K562 (cell line): Measurements from ENCODE around the gene INSR. TPM values are rescaled to one million over a fixed set of nuclear protein-coding genes. Genes with fewer than 3 reads are reported as not detected.

Experiments used
- ATAC-seq: fragments of 200-7000 bp; cut with Tn5 transposase; 3 replicates; pipeline ENCODE4 v1.9.1; 2020; ENCODE audit warnings: moderate library complexity
- BruUV-seq: library from RNA; stranded (reverse); fragments of 400-500 nt; replicated peaks from 2 replicates; lab custom pipeline; 2021; lab: Mats Ljungman, UMichigan
- CTCF ChIA-PET: fragments of 300-600 bp; formaldehyde crosslinking; extraction: SDS; loops from one replicate; lab custom pipeline; 2021; ENCODE audit warnings: low intra/inter-chr PET ratio; lab: Yijun Ruan, JAX
- POLR2A ChIA-PET: fragments of 300-600, 350-650 bp; sonication (Branson Sonifier 250); formaldehyde crosslinking; extraction: SDS; loops from one replicate; lab custom pipeline; 2021; ENCODE audit warnings: antibody characterized with exemption, inconsistent platforms; lab: Yijun Ruan, JAX
- DNase-seq, 4 experiments: peaks; one replicate each; pipeline versions ENCODE4 v3.0.0 to v3.0.0-alpha.2; 2011 to 2018; ENCODE audit warnings: low spot score in 3 of 4, mixed read lengths in 3 of 4; ENCODE audit errors: extremely low read depth in 1 of 4
- FAIRE-seq: peaks from 2 replicates; lab custom pipeline; 2011; peaks lifted over from hg19 to GRCh38; lab: Jason Lieb, UNC
- H2AFZ ChIP-seq: 2 replicates; pipeline ENCODE4 v1.6.0; 2011; ENCODE audit warnings: low read depth, low read length, control low read depth, inconsistent platforms
- H3K27ac ChIP-seq: fragments of 200-600 bp; 3 replicates; pipeline ENCODE4 v1.8.0; 2011; ENCODE audit warnings: low read depth, mild to moderate bottlenecking, control low read depth, inconsistent platforms, low read length, moderate library complexity, mixed read lengths; ENCODE audit errors: extremely low read depth
- H3K27me3 ChIP-seq, 2 experiments: fragments of 300-600 bp in 1 of 2; 2 replicates in 1 of 2; 3 replicates in 1 of 2; pipeline versions ENCODE4 v1.6.0 to v1.8.0; 2011; ENCODE audit warnings: inconsistent platforms in 2 of 2, low read length in 2 of 2, mild to moderate bottlenecking in 1 of 2, mixed read lengths in 1 of 2, moderate library complexity in 1 of 2; ENCODE audit not compliant: control insufficient read depth in 2 of 2, insufficient read depth in 2 of 2
- H3K36me3 ChIP-seq: fragments of 300-600 bp; 3 replicates; pipeline ENCODE4 v1.8.0; 2011; ENCODE audit warnings: mild to moderate bottlenecking, low read length, inconsistent platforms; ENCODE audit not compliant: control insufficient read depth, insufficient read depth
- H3K4me1 ChIP-seq, 2 experiments: fragments of 200-600 bp in 1 of 2; replicated peaks in 1 of 2; 2 replicates in 1 of 2; 3 replicates in 1 of 2; pipeline versions ENCODE4 v1.5.1 to v1.8.0; 2011; ENCODE audit warnings: inconsistent platforms in 2 of 2, low read length in 2 of 2, mild to moderate bottlenecking in 1 of 2, mixed read lengths in 1 of 2, moderate library complexity in 1 of 2; ENCODE audit not compliant: control insufficient read depth in 2 of 2, insufficient read depth in 2 of 2
- H3K4me2 ChIP-seq: 2 replicates; pipeline ENCODE4 v1.6.1; 2011; ENCODE audit warnings: low read length, control low read depth, inconsistent platforms, mixed read lengths; ENCODE audit not compliant: insufficient read depth
- H3K4me3 ChIP-seq: fragments of 200-600 bp; sonication (generic), shearing (Covaris generic); 2 replicates; pipeline ENCODE4 v1.5.1; 2016; ENCODE audit warnings: control low read depth, inconsistent platforms
- H3K79me2 ChIP-seq: fragments of 200-600 bp; 3 replicates; pipeline ENCODE4 v1.8.0; 2011; ENCODE audit warnings: low read length, inconsistent platforms; ENCODE audit not compliant: control insufficient read depth, insufficient read depth
- H3K9ac ChIP-seq, 2 experiments: 2 replicates each; pipeline versions ENCODE4 v1.6.0 to v1.6.1; 2011; ENCODE audit warnings: low read depth in 2 of 2, low read length in 2 of 2, control low read depth in 1 of 2, inconsistent platforms in 1 of 2, mild to moderate bottlenecking in 1 of 2, mixed read lengths in 1 of 2; ENCODE audit not compliant: insufficient read depth in 1 of 2
- H3K9me1 ChIP-seq: one replicate; pipeline ENCODE4 v1.6.0; 2011; ENCODE audit warnings: inconsistent platforms, mild to moderate bottlenecking, low read length, moderate library complexity; ENCODE audit not compliant: control insufficient read depth, insufficient read depth
- H3K9me3 ChIP-seq: replicated peaks from 2 replicates; pipeline ENCODE4 v1.5.1; 2011; ENCODE audit warnings: low read depth, low read length, inconsistent platforms; ENCODE audit not compliant: control insufficient read depth, insufficient read depth
- H4K20me1 ChIP-seq: replicated peaks from 2 replicates; pipeline ENCODE4 v1.6.1; 2011; ENCODE audit warnings: low read length, inconsistent platforms, mixed read lengths; ENCODE audit not compliant: control insufficient read depth, insufficient read depth
- EHMT2 ChIP-seq: fragments of 450-650 bp; IDR thresholded peaks from 2 replicates; pipeline ENCODE4 v1.6.1; 2018; ENCODE audit warnings: antibody characterized with exemption
- POU5F1 ChIP-seq: fragments of 150-350 bp; IDR thresholded peaks from 2 replicates; pipeline ENCODE4 v1.6.1; 2014; ENCODE audit warnings: borderline replicate concordance, low read length, low read depth, mild to moderate bottlenecking; ENCODE audit not compliant: partially characterized antibody
- RBM25 ChIP-seq: fragments of 200-400 bp; formaldehyde crosslinking; IDR thresholded peaks from 2 replicates; pipeline ENCODE4 v1.6.1; 2018; ENCODE audit warnings: low read length, low read depth, moderate library complexity; ENCODE audit not compliant: severe bottlenecking
- ZNF121 ChIP-seq: sonication (generic); formaldehyde crosslinking; conservative IDR thresholded peaks from 2 replicates; pipeline ENCODE4 v1.8.0; 2022; ENCODE audit warnings: missing genetic modification reagents
- WGBS: fragments of 100-300 bp; shearing (Covaris generic); methylation state at CpG from one replicate; pipeline ENCODE4 v1.1.6; 2016; ENCODE audit warnings: low coverage, mixed read lengths; ENCODE audit not compliant: insufficient coverage; ENCODE audit errors: missing lambda C conversion rate; 5-methylcytosine and 5-hydroxymethylcytosine counted together
- in situ Hi-C: fragments of 300-500 bp; cut with MboI; formaldehyde crosslinking; loops from 4 replicates; pipeline ENCODE4 v1.15.0; 2018; ENCODE audit warnings: inconsistent platforms, mixed read lengths
- intact Hi-C: fragments of 100-400 bp; cut with micrococcal nuclease; formaldehyde crosslinking; loops from 2 replicates; pipeline ENCODE4 v1.14.2; 2022
- polyA plus RNA-seq, 8 experiments: library from polyadenylated mRNA; depleted of rRNA in 4 of 8; stranded (reverse) in 5 of 8; unstranded in 3 of 8; fragments of >200 nt; fragmentation: Nextera tagmentation in 2 of 8; fragmentation: Illumina TruSeq in 1 of 8; extraction: Ambion mirVana in 2 of 8; extraction: Trizol in 1 of 8; gene quantifications; 2 replicates each; pipeline versions ENCODE4 v1.2.1 to v1.2.3, GENCODE V29; 2011 to 2014; ENCODE audit warnings: inconsistent platforms in 1 of 8, missing spikeins in 1 of 8
- total RNA-seq, 7 experiments: library from RNA; depleted of rRNA in 6 of 7; stranded (reverse); fragments of >200 nt in 6 of 7; fragmentation: Illumina TruSeq in 2 of 7; extraction: Trizol in 2 of 7; gene quantifications; 2 replicates each; pipeline versions ENCODE4 v1.2.1 to v1.2.3, GENCODE V29; 2011 to 2021; ENCODE audit warnings: low replicate concordance in 1 of 7
- TF ChIP-seq, protein P1 (sequence below): fragments of 450-650 bp; IDR thresholded peaks from 2 replicates; pipeline ENCODE4 v1.6.1; 2016
- TF ChIP-seq, protein P2 (sequence below): fragments of 250-450 bp; sonication (Bioruptor Pico); IDR thresholded peaks from 2 replicates; pipeline ENCODE4 v1.5.0; 2021; ENCODE audit warnings: mild to moderate bottlenecking, moderate library complexity

Gene INSR
- total and polyA plus RNA-seq, 9 of the 15 experiments (the other 6 are each of a cell fraction or from before 2014, with no cell fraction given), result 0.04 to 0.88 (median 0.41) TPM

DNA sequence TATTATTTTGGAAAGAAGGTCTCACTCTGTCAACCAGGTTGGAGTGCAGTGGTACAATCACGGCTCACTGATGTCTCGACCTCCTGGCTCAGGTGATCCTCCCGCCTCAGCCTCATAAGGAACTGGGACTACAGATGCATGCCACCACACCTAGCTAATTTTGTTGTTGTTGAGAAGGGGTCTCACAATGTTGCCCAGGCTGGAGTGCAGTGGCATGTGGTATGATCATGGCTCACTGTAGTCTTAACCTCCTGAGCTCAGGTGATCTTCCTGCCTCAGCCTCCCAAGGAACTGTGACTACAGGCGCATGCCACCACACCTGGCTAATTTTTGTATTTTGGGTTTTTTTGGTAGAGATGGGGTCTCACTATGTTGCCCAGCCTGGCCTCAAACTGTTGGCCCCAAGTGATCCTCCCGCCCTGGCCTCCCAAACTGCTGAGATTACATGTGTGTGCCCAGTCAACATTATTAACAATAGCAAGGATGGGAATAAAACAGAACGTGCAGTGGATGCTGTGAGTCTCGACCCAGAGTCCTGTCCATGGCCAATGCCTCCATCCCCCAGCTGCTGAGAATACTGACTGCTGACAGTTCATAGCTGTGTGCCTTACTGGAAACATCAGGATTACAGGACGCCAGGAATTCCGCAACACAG lies 230.3 kb downstream of the INSR start:
- no peaks in the 10 kb centered on the region for H3K9me1 ChIP-seq
- WGBS, result 11% methylated on average over 9 of the region's 9 CpGs
- H3K9me3 ChIP-seq, result no peaks in the 10 kb centered on the region
- FAIRE-seq (no peak), DNase-seq (no peak), ATAC-seq (no peak)
- H3K36me3 ChIP-seq, result no peaks in the 10 kb centered on the region
- peaks cover 3% of the 10 kb centered on the region in 2 experiments; a peak in 2 of 5 replicates for H3K4me1 ChIP-seq
- H4K20me1 ChIP-seq, result no peaks in the 10 kb centered on the region
- TF ChIP-seq RBM25, result peak; percentile 44
- TF ChIP-seq, protein P1, sequence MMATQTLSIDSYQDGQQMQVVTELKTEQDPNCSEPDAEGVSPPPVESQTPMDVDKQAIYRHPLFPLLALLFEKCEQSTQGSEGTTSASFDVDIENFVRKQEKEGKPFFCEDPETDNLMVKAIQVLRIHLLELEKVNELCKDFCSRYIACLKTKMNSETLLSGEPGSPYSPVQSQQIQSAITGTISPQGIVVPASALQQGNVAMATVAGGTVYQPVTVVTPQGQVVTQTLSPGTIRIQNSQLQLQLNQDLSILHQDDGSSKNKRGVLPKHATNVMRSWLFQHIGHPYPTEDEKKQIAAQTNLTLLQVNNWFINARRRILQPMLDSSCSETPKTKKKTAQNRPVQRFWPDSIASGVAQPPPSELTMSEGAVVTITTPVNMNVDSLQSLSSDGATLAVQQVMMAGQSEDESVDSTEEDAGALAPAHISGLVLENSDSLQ, result no peak
- TF ChIP-seq ZNF121, result peak; percentile 81
- TF ChIP-seq POU5F1, result no peak
- TF ChIP-seq EHMT2, result no peak
- H2AFZ ChIP-seq, result no peak overlapping the region
- BruUV-seq, result no TSS peak
- no peak overlapping the region for H3K27ac ChIP-seq
- ChIA-PET CTCF (no interaction called here), POLR2A (no interaction called here)
- H3K27me3 ChIP-seq, result no peaks in the 10 kb centered on the region
- no peaks in the 10 kb centered on the region for H3K79me2 ChIP-seq
- H3K4me3 ChIP-seq, result no peak overlapping the region
- no peak overlapping the region for H3K4me2 ChIP-seq
- in situ Hi-C loops (no loop called here), intact Hi-C loops (no loop called here)
- H3K9ac ChIP-seq, result no peak overlapping the region

DNA sequence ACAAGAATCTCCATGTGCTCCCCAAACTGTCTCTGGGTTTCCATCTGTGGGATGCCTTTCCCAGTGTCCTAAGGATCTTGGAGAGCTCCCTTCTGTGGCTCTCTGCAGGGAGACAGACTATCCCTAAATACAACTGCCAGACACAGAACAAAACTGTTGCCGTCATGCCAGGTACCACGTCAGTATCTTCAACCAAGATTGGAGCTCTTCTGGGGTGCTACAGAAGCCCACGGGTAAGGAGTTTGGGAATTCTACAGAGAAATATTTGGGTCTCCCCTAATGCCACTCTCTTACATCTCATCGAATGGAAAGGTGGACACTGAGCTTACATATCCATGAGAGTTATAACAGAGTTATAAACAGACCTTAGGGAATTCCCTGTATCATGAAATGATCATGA lies 230.9 kb downstream of the INSR start:
- Histone ChIP-seq H3K27ac (no peak overlapping the region), H3K9me1 (no peaks in the 10 kb centered on the region), H3K4me2 (no peak overlapping the region), H3K4me1 (no peaks in the 10 kb centered on the region), H3K9me3 (no peaks in the 10 kb centered on the region), H3K36me3 (no peaks in the 10 kb centered on the region), H2AFZ (no peak overlapping the region), H3K79me2 (no peaks in the 10 kb centered on the region), H3K27me3 (no peaks in the 10 kb centered on the region), H3K9ac (no peak overlapping the region), H3K4me3 (no peak overlapping the region), H4K20me1 (no peaks in the 10 kb centered on the region)
- no TSS peak for BruUV-seq
- CTCF ChIA-PET, result no interaction called here
- POLR2A ChIA-PET, result no interaction called here
- no peak for ATAC-seq
- DNase-seq, result no peak
- 18% methylated on average over 4 of the region's 4 CpGs for WGBS
- in situ Hi-C loops, result no loop called here
- no peak for FAIRE-seq
- intact Hi-C loops, result no loop called here
- TF ChIP-seq, protein P2, sequence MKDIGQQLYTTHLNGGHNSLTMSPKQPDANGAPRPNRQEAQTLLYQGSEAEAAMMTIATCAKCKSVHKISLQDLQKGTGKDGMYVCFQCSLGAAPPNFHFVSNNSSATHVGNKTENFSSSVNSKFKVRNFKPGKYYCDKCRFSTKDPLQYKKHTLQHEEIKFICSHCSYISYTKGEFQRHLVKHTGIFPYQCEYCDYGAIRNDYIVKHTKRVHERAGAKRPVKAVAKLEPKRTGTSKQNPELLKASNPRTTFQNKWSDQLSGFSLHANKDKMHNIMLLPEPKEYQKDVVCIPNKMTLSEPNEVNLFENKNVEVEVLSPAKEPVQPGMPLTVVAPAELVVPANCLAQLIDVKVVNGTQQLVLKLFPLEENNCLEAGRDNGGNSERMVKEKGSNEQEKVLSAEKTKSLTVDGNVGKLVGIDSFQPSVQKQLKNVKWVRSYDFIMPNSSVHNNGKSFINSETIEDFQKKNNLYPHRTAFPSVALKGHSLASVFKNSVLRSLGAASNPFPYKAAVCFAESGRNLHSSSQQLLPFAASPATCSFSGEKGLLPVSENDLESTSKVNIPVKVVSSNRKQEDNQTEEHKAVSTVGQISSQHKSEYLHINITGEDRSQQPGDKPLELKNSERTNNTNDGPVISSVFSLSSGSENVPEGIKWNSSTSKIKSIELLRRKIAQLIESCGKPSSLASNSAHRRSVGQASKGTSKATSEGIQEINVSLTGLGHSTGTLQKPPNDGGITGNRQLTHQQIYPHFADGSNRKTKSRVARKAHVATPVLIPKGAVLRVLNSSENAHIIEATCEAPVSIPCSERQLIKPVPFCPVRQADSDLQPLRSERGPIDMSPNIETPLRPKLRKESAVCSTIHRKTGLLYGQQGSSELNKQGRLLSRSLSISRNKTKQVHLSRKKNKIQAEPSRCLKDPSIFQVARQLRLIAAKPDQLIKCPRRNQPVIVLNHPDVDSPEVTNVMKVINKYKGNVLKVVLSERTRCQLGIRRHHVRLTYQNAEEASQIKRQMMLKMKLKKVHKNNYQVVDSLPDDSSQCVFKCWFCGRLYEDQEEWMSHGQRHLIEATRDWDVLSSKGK, result no peak
